Spleen (tissue), 7 donors: ENCODE measurements around the gene TBC1D22B.

Source experiments
- POLR2A ChIP-seq, 3 donors: fragments of 450-650 bp; IDR thresholded peaks; one replicate each; pipeline ENCODE4 v1.5.1; 2017; ENCODE audit warnings: antibody characterized with exemption in 3 of 3, mild to moderate bottlenecking in 1 of 3
- POLR2AphosphoS5 ChIP-seq, 3 donors: sonication (generic); formaldehyde crosslinking; IDR thresholded peaks; one replicate each; pipeline ENCODE4 v1.5.1; 2017; ENCODE audit warnings: antibody characterized with exemption in 3 of 3
- TF ChIP-seq, protein P1 (sequence below), 11 experiments: fragments of 200-600 bp in 7 of 11; fragments of 450-650 bp in 4 of 11; sonication (generic) in 4 of 11; IDR thresholded peaks in 8 of 11; conservative IDR thresholded peaks in 3 of 11; 1 replicate in 7 of 11; 2 replicates in 4 of 11; pipeline versions ENCODE4 v1.4.0 to v1.8.0; 2016 to 2021; ENCODE audit warnings: antibody characterized with exemption in 11 of 11, inconsistent platforms in 4 of 11, mild to moderate bottlenecking in 1 of 11
- donor health status: DM: no; HTN: no; CAD: no; lungs with moderate emphysema.
- donor health status: DM: no; HTN: no; CAD: no.
- donor health status: DM: no; HTN: no; CAD: no.

DNA sequence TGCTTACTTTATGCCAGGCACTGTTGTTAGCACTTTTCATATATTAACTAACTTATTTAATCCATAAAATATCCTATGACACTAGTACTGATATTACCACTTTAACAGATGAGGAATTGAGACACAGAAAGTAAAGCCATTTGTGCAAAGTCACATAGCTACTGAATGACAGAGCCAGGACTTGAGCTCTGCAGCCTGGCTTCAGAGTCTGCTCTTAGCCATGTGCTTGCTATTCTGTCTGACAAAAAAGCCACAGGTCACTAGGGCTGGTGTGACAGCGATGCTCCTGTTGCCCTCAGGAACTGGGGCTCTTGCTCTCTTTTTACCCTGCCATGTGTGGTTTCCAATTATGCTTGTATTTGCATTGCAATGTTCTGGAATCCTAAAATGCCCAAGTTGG, 51.5 kb downstream of the TBC1D22B start:
- TF ChIP-seq POLR2A (IDR thresholded peaks at IDR 0.05) = no peak
- TF ChIP-seq, protein P1, sequence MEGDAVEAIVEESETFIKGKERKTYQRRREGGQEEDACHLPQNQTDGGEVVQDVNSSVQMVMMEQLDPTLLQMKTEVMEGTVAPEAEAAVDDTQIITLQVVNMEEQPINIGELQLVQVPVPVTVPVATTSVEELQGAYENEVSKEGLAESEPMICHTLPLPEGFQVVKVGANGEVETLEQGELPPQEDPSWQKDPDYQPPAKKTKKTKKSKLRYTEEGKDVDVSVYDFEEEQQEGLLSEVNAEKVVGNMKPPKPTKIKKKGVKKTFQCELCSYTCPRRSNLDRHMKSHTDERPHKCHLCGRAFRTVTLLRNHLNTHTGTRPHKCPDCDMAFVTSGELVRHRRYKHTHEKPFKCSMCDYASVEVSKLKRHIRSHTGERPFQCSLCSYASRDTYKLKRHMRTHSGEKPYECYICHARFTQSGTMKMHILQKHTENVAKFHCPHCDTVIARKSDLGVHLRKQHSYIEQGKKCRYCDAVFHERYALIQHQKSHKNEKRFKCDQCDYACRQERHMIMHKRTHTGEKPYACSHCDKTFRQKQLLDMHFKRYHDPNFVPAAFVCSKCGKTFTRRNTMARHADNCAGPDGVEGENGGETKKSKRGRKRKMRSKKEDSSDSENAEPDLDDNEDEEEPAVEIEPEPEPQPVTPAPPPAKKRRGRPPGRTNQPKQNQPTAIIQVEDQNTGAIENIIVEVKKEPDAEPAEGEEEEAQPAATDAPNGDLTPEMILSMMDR (IDR thresholded peaks at IDR 0.05 in 8 of 11, conservative IDR thresholded peaks at IDR 0.05 in 3 of 11) = no peak
- TF ChIP-seq POLR2AphosphoS5 (IDR thresholded peaks at IDR 0.05) = no peak
